ENCODE data around the gene PEMT. TPM values are rescaled to one million over a fixed set of nuclear protein-coding genes. Genes with fewer than 3 reads are reported as not detected.

Gene PEMT
- total and polyA plus RNA-seq, 9 of the 15 experiments (the other 6 are each of a cell fraction or from before 2014, with no cell fraction given) = 1.4 to 36.4 (median 13.6) TPM

DNA sequence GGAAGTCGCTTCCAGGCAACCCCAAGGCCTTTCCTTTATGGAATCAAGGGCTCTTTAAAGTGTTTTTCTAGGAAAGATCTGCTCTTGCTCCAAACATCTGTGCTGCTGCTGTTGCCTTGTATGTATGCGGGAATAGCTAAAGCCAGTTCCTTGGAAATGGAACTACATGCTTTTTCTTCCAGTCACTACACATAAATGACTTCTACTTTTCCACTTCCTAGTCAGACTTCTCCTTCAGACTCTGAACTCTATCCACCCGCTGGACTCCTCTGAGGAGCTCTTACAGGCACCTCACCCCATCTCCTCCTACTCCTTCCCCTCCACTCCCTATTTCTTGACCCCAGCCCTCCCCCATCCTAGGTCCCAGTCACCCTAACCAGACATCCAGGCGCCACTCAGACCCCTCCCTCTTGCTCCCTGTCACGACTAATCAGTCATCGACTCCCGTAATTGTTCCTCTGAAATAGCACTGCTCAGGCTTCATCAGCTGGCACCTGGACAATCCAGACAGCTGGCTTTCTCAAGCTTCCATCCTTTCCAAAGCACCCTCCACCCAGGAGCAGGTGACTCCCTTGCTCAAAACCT, 15.0 kb upstream of the PEMT start (continued):
- TF ChIP-seq XRCC4 (IDR thresholded peaks at IDR 0.05; ENCODE audit: extremely low read depth, insufficient read depth, insufficient read length) (no peak), CBFA2T3 (IDR thresholded peaks at IDR 0.05) (peak; percentile 32; the same call in 1 of the 2 replicates), SREBF2 (CRISPR knock-in tag; IDR thresholded peaks at IDR 0.05) (no peak)

DNA sequence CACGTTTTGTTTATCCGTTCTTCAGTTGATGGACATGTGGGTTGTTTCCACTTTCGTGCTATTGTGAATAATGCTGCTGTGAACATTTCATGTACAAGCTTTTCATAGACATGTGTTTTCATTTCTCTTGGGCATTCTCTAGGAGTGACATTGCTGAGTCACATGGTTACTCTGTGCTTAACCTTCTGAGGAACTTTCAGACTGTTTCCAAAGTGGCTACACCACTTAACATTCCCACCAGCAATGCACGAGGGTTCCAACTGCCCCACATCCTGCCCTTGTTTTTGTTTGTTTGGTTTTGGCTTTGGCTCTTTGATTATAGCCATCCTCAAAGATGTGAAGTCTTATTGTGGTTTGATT, 14.2 kb upstream of the PEMT start:
- no TSS peak for BruUV-seq (replicated peaks)
- intact Hi-C loops (cut with micrococcal nuclease) (no loop called here), in situ Hi-C loops (cut with MboI) (no loop called here)
- no peaks in the 10 kb centered on the region for H3K27me3 ChIP-seq (ENCODE audit: control insufficient read depth in 2 of 2, insufficient read depth in 2 of 2, low read length in 2 of 2)
- peaks cover 7 to 22% of the 10 kb centered on the region in 2 experiments for H3K4me1 ChIP-seq (replicated peaks in 1 of 2; ENCODE audit: control insufficient read depth in 2 of 2, insufficient read depth in 2 of 2, low read length in 2 of 2)
- no peaks in the 10 kb centered on the region for H3K36me3 ChIP-seq (ENCODE audit: control insufficient read depth, insufficient read depth, low read length)
- 10% methylated on average over 4 of the region's 4 CpGs for WGBS (ENCODE audit: insufficient coverage, low coverage, missing lambda C conversion rate)
- no peaks in the 10 kb centered on the region for H3K79me2 ChIP-seq (ENCODE audit: control insufficient read depth, insufficient read depth, low read length)
- H3K27ac ChIP-seq (ENCODE audit: extremely low read depth, low read depth, low read length) = peak overlapping the region; percentile 14; the same call in 2 of the 3 replicates
- no peaks in the 10 kb centered on the region for H3K9me1 ChIP-seq (ENCODE audit: control insufficient read depth, insufficient read depth, low read length)
- no peak overlapping the region; a peak in 1 of 4 replicates for H3K9ac ChIP-seq (ENCODE audit: insufficient read depth in 1 of 2, low read depth in 2 of 2, low read length in 2 of 2)
- H2AFZ ChIP-seq (ENCODE audit: low read depth, low read length) = peak overlapping the region; percentile 94
- no peak overlapping the region for H3K4me3 ChIP-seq
- no peaks in the 10 kb centered on the region for H4K20me1 ChIP-seq (replicated peaks; ENCODE audit: control insufficient read depth, insufficient read depth, low read length)
- ATAC-seq (peak; percentile 36), DNase-seq (ENCODE audit: extremely low read depth in 1 of 4, low spot score in 3 of 4) (peak in 1 of 4 experiments; percentile 2), FAIRE-seq (peak; percentile 77)
- no peaks in the 10 kb centered on the region for H3K9me3 ChIP-seq (replicated peaks; ENCODE audit: control insufficient read depth, insufficient read depth, low read depth, low read length)
- H3K4me2 ChIP-seq (ENCODE audit: insufficient read depth, low read length) = peak overlapping the region; percentile 40
- POLR2A ChIA-PET = no interaction called here
- CTCF ChIA-PET (ENCODE audit: low intra/inter-chr PET ratio) = no interaction called here
- TF ChIP-seq ZNF41 (CRISPR knock-in tag; conservative IDR thresholded peaks at IDR 0.05) (no peak), ETV5 (CRISPR knock-in tag; IDR thresholded peaks at IDR 0.05; ENCODE audit: low read depth) (no peak), ZNF316 (IDR thresholded peaks at IDR 0.05) (peak; percentile 63), TGIF2 (CRISPR knock-in tag; IDR thresholded peaks at IDR 0.05) (no peak), BCOR (IDR thresholded peaks at IDR 0.05) (no peak), CTBP1 (IDR thresholded peaks at IDR 0.05; ENCODE audit: borderline replicate concordance) (no peak), ZNF274 (IDR thresholded peaks at IDR 0.05; ENCODE audit: borderline replicate concordance, low read depth, low read length) (no peak), HMGN3 (IDR thresholded peaks at IDR 0.05; ENCODE audit: borderline replicate concordance, extremely low read depth, insufficient read length, low read depth, low read length) (no peak)
- TF ChIP-seq, protein P1, sequence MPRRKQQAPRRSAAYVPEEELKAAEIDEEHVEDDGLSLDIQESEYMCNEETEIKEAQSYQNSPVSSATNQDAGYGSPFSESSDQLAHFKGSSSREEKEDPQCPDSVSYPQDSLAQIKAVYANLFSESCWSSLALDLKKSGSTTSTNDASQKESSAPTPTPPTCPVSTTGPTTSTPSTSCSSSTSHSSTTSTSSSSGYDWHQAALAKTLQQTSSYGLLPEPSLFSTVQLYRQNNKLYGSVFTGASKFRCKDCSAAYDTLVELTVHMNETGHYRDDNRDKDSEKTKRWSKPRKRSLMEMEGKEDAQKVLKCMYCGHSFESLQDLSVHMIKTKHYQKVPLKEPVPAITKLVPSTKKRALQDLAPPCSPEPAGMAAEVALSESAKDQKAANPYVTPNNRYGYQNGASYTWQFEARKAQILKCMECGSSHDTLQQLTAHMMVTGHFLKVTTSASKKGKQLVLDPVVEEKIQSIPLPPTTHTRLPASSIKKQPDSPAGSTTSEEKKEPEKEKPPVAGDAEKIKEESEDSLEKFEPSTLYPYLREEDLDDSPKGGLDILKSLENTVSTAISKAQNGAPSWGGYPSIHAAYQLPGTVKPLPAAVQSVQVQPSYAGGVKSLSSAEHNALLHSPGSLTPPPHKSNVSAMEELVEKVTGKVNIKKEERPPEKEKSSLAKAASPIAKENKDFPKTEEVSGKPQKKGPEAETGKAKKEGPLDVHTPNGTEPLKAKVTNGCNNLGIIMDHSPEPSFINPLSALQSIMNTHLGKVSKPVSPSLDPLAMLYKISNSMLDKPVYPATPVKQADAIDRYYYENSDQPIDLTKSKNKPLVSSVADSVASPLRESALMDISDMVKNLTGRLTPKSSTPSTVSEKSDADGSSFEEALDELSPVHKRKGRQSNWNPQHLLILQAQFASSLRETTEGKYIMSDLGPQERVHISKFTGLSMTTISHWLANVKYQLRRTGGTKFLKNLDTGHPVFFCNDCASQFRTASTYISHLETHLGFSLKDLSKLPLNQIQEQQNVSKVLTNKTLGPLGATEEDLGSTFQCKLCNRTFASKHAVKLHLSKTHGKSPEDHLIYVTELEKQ (CRISPR knock-in tag; IDR thresholded peaks at IDR 0.05) = no peak
- TF ChIP-seq, protein P2, sequence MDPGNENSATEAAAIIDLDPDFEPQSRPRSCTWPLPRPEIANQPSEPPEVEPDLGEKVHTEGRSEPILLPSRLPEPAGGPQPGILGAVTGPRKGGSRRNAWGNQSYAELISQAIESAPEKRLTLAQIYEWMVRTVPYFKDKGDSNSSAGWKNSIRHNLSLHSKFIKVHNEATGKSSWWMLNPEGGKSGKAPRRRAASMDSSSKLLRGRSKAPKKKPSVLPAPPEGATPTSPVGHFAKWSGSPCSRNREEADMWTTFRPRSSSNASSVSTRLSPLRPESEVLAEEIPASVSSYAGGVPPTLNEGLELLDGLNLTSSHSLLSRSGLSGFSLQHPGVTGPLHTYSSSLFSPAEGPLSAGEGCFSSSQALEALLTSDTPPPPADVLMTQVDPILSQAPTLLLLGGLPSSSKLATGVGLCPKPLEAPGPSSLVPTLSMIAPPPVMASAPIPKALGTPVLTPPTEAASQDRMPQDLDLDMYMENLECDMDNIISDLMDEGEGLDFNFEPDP (CRISPR knock-in tag; IDR thresholded peaks at IDR 0.05) = no peak
- TF ChIP-seq, protein P3, sequence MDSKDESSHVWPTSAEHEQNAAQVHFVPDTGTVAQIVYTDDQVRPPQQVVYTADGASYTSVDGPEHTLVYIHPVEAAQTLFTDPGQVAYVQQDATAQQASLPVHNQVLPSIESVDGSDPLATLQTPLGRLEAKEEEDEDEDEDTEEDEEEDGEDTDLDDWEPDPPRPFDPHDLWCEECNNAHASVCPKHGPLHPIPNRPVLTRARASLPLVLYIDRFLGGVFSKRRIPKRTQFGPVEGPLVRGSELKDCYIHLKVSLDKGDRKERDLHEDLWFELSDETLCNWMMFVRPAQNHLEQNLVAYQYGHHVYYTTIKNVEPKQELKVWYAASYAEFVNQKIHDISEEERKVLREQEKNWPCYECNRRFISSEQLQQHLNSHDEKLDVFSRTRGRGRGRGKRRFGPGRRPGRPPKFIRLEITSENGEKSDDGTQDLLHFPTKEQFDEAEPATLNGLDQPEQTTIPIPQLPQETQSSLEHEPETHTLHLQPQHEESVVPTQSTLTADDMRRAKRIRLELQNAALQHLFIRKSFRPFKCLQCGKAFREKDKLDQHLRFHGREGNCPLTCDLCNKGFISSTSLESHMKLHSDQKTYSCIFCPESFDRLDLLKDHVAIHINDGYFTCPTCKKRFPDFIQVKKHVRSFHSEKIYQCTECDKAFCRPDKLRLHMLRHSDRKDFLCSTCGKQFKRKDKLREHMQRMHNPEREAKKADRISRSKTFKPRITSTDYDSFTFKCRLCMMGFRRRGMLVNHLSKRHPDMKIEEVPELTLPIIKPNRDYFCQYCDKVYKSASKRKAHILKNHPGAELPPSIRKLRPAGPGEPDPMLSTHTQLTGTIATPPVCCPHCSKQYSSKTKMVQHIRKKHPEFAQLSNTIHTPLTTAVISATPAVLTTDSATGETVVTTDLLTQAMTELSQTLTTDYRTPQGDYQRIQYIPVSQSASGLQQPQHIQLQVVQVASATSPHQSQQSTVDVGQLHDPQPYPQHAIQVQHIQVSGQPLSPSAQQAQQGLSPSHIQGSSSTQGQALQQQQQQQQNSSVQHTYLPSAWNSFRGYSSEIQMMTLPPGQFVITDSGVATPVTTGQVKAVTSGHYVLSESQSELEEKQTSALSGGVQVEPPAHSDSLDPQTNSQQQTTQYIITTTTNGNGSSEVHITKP (IDR thresholded peaks at IDR 0.05; ENCODE audit: partially characterized antibody) = no peak

Measured in K562 (cell line).